GM19240 (cell line): ENCODE measurements around the gene NUTM1.
"Not testable (repeated sequence)": the region's sequence is repeated elsewhere in the genome, so short reads cannot be mapped to it uniquely, and the experiment has no call there.

ENCODE experiments used
- DNase-seq: peaks from one replicate; pipeline ENCODE4 v3.0.0; 2011; ENCODE audit warnings: low spot score; ENCODE audit not compliant: insufficient read length

Gene NUTM1

GRCh38 chr15:34362047-34362773 is 19.1 kb downstream of the NUTM1 start:
- DNase-seq = no peak

DNA sequence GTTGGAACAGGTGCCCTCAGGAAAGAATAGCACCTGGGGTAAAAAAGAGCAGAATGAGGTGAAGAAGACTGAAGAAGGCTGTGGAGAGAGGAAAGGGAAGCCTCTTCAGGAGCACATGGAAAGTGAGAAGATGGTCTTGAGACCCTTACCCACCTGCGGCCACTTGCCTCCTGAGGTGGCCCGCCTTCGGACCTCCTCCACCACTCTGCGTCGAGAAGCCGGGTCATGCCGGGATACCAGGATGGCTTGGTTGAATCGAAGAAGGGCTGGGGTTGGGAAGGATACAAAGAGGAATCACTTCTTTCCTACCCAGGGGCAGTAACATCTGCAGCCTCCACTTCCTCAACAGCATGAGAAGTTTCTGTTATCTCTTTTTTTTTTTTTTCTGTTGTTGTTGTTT is 20.9 kb downstream of the NUTM1 start:
- no peak for DNase-seq

DNA sequence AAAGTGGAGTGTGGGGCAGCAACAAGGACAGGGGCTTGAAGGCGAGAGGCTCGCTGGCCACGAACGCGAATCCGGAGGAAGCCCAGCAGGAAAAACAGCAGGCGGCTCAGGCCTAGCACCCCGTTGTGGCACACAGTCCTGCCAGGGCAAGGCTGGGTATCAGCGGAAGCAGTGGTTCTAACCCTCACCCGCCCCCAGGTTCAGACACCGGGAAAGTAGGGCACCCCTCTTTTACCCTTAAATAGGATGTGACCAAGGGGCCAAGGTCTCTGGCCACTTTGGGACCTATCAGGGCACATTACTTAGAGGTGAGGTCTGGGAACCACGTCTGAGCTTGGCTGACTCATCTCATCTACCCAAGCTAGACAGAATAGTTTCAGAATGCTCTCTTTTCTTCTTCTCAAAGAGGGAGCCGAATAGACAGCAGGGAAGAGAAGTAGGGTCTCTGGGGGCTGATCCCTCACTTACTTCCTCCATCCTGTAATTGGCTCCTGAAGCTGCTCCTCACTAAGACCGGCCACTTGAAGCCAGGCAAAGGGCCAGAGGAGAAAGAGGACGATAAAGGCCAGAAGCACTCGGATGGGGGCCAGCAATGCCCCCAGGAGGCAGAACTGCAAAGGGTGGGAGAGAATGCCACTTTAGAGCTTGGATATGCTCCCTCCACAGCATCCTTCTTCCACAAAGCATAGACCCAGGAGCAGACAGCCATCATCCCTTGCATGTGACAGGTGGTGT is 22.1 kb downstream of the NUTM1 start:
- no peak for DNase-seq

DNA sequence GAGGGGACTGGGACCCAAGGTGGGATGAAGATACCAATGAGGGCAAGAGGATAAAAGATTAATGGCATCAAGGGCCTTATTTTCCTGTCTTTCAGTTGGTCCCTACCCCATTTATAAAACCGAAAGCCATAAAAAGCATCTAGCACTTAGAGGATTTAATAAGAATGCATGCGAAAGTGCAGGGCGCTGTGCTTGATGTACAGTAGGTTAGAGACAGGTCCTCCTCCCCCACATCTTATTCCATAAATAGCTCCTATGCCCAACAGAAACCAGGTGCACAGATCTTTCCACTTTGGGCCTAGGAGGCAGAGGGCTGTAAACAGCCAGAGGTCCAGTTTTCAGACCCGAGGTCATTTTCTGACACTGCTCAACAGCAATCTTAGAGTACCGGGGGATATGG is 22.7 kb downstream of the NUTM1 start:
- no peak for DNase-seq

- no peak for DNase-seq
Observed at GRCh38 chr15:34366271-34367065, 23.4 kb downstream of the NUTM1 start.

- peak; percentile 84 for DNase-seq
Observed at GRCh38 chr15:34367101-34368081, 24.3 kb downstream of the NUTM1 start, which contains the start of gene LPCAT4. LPCAT4 (minus strand) TSS chr15:34367196; CDS start chr15:34367100, 96 bp downstream.

- DNase-seq = no peak
Observed at GRCh38 chr15:34370129-34370528, 27.0 kb downstream of the NUTM1 start.

DNA sequence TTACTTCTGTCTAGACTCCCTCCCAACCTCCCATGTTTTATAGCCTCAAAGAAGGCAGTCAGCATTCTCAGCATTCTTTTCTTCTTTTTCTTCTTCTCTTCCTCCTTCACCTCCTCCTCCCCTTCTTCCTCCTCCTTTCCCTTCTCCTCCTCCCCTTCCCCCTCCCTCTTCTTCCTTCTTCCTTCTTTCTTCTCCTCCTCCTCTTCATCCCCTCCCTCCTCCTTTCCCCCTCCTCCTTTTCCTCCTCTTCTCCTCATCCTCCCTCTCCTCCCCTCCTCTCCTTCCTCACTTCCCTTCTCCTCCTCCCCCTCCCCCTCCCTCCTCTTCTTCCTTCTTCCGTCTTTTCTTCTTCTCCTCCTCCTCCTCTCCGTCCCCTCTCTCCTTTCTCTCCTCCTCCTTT is 27.5 kb downstream of the NUTM1 start:
- no peak for DNase-seq

DNA sequence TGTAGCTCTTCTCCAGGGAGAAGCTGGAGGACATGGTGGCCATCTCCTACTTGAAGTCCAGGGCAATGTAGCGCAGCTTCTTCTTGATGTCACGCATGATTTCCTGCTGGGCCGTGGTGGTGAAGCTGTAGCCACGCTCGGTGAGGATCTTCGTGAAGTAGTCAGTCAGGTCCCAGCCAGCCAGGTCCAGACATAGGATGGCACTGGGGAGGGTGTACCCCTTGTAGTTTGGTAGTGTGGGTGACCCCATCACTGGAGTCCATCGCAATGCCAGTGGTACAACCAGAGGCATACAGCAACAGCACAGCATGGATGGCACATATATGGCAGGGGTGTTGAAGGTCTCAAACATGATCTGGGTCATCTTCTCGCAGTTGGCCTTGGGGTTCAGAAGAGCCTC is 30.8 kb downstream of the NUTM1 start:
- no peak for DNase-seq

- no peak for DNase-seq
Observed at GRCh38 chr15:34374816-34375215, 31.7 kb downstream of the NUTM1 start.

DNA sequence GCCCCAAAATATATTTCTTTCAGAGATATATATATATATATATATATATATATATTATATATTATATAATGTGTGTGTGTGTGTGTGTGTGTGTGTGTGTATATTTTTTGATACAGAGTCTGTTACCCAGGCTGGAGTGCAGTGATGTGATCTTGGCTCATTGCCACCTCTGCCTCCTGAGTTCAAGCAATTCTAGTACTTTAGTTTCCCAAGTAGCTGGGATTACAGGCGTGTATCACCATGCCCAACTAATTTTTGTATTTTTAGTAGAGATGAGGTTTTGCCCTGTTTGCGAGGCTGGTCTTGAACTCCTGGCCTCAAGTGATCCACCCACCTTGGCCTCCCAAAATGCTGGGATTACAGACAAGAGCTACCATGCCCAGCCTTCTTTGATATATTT is 32.4 kb downstream of the NUTM1 start:
- DNase-seq = not testable (repeated sequence)

- no peak for DNase-seq
Observed at GRCh38 chr15:34376856-34377255, 33.7 kb downstream of the NUTM1 start.

GRCh38 chr15:34380491-34380890 is 37.4 kb downstream of the NUTM1 start:
- not testable (repeated sequence) for DNase-seq

DNA sequence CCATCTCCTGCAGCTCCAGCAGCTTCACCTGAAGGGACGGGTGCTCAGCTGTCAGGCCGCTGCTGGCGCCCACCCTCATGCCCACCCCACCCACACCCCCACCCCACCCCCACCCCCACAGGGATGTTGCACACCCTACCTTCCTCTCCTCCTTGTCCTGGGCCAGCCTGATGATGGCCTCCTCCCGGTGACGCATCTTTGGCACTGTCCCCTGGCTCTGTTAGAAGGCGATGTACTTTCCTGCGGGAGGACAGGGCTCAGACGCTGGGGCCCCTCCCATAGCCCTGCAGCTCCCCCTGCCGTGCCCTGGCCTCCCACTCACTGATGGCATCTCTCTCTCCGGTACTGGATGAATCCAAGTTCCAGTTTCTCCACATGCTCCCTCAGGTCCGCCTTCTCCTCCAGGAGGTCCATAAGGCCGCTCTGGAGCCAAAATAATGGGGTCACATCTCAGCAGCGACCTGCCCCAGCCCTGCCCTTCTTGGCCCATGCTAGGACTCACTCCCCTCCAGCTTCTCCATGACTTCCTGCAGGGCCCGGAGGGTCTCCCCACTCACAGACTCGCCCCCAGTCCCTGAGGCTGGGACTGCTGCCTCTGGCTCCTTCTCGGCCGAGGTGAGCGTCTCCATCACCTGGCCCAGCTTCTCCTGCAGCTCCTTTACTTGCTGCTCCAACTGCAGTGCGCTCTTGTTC is 38.9 kb downstream of the NUTM1 start:
- not testable (repeated sequence) for DNase-seq

GRCh38 chr15:34389594-34390086 is 46.5 kb downstream of the NUTM1 start:
- DNase-seq = not testable (repeated sequence)

DNA sequence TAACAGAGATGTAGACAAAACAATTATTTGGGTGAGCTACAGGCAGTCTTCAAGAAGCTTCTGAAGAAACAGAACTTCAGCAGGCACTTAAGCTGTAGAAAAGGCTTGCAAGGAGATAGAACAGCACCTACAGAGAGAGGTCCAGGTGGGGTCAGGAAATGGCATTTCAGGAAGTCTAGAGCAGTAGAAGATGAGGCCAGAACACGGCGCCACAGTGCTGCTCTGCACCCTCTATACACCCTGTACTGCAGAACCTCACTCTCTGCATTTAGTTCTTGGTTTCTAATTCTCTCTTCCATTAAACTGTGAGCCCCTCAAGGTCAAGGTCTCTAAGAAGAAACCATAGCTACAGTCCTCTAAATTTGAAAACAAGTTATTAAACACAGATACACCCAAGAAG is 49.9 kb downstream of the NUTM1 start:
- DNase-seq = not testable (repeated sequence)

DNA sequence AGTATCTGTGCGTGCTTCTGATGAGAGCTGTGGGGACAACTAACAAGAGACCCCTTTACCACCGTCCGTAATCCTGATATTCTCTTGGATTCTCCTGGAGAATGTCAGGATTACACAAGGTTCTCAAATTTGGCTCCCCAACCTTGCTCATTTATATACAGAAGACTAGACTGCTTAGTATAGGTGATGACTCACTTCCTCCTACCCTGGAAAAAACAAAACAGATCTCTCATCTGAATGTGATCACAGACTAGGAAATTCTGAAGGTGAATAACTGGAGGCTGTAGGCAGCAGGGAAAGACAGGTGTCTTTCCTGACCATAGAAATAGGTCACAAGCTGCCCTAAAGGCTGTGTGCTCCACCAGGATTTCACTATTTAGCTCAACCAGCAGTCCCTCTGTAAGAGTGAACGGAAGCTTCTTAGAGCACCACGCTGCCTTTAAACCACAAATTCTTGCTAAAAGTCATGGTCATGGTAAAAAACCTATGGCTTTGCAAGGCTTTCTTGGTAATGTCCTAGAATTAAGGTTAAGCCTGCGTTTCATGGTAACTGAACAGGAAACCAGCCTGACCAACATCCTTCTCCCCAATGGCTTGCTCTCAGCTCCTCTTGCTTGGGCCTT is 54.6 kb downstream of the NUTM1 start:
- DNase-seq = not testable (repeated sequence)

GRCh38 chr15:34403160-34403598 is 60.1 kb downstream of the NUTM1 start:
- not testable (repeated sequence) for DNase-seq

- not testable (repeated sequence) for DNase-seq
Observed at GRCh38 chr15:34403899-34404298, 60.8 kb downstream of the NUTM1 start.
